ENCODE data around the gene GAGE12J.
"Not testable (repeated sequence)": the region's sequence is repeated elsewhere in the genome, so short reads cannot be mapped to it uniquely, and the experiment has no call there.

The GAGE12J gene, protein sequence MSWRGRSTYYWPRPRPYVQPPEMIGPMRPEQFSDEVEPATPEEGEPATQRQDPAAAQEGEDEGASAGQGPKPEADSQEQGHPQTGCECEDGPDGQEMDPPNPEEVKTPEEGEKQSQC

DNA sequence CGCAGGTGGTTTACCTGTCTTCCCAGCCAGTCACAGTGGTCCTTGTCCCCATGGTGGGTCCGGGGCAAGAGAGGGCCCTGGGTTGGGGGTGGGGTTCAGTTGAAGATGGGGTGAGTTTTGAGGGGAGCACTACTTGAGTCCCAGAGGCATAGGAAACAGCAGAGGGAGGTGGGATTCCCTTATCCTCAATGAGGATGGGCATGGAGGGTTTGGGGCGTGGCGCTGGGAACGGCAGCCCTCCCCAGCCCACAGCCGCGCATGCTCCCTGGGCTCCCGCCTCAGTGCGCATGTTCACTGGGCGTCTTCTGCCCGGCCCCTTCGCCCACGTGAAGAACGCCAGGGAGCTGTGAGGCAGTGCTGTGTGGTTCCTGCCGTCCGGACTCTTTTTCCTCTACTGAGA lies at the start of gene GAGE12J:
Gene GAGE12J, plus strand, starts transcription at position 301 of the 400 bp plus-strand sequence. CDS start 1,157 bp downstream, outside the sequence.
- not testable (repeated sequence) for DNase-seq

DNA sequence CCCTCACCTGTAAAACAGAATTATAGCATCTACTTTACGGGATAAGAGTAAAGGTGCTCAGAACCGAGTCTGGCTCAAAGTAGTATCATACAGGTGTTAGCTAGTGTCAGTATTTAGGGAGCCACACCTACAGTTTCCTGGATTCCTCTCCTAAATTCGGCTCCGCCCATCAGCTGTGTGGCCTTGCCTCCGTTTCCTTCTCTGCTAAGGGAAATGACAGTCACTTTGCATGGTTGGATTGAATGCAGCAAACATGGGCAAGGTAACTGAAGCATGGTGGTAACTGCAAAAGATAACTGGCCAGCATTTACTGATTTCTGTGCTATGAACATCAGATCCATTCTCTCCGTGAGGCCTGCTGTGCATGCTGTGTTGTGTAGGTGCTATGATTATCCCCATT lies 49.4 kb upstream of the GAGE12J start:
- DNase-seq: no peak

DNA sequence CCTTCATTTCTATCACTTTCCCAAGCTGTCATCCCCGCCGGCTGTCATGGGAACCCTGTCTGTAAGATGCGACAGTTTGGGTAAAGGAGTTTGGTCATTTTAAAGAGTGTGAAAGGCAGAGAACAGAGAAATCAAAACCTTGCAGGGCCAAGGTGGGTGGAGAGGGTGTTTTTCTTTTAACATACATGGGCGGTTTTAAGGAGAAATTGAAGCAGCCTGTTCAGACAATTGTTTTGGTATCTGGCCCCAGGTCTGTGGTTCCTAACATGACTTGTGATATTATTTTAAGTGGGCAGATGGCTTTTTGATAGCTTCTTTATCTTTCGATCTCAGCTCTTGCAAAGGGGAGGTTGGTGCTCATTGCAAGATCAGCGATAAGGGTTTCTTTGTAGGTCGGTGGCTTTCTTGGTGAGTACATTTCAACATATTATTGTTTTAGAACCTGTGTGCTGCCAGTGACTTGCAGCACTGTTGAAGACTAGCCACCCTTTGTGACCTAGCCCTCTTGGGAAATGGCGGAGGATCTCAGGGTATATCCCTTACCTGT lies 48.6 kb upstream of the GAGE12J start:
- DNase-seq: no peak

DNA sequence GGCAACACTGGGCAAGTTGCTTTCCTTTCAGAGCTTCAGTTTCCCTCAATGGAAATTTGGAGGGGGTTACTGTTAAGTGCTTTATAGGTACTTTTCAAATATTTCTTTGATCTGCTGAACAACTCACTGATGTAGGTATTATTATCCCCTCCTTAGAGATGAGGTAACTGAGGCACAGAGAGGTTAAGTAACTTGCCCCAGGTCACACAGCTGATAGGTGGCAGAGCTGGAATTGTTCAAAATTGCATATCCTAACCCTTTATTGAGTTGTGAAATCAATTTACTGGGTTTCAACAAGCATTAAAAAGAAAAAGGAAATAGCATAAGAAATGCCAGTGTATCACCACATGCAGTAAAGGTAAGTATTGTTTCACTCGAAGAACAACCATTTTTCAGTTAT lies 45.6 kb upstream of the GAGE12J start:
- no peak for DNase-seq

DNA sequence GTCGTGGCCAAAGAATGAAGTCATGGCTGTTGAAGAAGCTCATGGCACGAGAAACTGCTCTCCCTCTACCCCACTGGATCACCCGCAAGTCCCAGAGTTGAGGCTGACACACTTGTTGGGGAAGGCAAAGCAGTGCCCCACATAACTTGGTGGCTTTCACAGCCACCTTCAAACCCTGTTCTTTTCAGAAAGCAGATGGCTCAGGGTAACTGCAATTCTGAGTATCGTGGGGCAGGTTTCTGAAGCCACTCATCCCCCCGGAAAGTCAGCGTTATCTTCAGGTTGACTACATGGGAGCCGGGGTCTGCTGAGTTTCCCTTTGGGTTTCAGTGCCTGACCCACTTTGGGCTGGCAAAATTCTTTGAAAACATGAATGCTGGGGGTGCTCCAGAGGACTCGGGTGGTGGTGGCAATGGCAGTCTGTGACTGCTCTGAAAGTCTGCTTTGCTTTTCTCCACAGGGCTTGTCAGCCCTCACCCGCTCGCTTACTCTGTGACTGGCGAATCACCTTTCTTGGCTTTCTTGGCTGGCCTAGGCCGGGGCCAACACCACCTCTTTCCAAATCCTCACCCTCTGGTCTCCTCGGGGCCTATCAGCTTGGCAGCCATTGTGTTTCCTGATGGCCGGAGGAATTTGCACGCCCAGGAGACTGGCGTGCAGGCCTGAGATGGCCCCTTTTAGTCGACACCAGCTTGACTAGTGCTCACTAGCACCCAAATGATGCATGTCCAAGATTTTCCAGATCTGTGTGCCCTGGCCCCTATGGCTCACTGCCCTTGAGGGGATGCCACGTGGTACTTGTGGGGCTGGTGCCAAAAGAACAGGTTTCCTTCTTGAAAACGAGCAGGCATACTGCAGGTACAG lies 44.9 kb upstream of the GAGE12J start:
- no peak for DNase-seq

DNA sequence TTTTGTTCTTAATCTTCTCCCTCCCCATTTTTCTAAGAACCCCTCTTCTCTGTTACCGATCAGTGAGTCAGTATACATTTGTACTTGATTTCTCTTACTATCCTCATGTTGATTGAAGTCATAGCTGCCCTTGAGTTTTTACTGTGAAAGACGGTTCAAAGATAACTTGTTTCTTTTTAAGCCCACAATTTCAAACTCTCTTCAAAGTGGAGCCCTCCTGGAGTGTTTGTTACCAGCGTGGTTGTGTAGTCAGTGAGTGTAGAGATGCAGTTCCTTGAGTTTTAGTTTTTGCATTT lies 44.4 kb upstream of the GAGE12J start:
- no peak for DNase-seq

DNA sequence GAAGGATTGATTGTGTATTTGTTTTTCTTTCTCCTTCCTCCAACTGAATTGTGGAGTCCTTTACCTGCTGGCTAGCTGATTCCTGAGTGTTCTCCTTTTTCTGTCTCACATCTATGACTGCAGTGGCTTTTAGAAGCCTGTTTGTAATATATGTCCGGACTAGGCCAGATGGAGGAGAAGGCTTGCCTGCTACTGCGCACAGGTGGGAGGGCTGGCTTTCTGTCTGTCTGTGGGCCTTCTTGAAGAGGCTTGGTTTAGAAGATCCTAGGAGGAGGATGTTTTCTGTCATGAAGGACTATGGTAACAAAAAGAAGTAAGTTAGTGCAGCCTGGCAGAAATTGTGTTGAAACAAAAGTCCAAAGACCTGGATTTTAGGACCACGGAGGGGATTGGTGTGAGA lies 43.8 kb upstream of the GAGE12J start:
- no peak for DNase-seq

DNA sequence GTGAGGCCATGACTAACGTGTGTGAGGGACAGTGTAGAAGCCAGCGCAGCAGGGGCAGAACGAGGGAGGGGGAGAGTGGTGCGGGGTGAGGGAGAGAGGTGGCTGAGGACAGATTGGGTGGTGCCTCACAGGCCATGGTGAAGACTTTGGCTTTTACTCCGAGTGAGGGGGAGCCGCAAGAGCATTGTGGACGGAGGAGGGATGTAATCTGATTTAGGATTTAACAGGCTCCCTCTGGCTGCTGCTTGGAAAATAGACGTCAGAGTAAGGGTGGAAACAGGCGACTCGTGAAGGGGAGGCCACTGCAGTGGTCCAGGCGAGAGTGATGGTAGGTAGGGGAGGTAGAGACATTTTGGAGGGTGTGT lies 39.2 kb upstream of the GAGE12J start:
- DNase-seq: no peak

DNA sequence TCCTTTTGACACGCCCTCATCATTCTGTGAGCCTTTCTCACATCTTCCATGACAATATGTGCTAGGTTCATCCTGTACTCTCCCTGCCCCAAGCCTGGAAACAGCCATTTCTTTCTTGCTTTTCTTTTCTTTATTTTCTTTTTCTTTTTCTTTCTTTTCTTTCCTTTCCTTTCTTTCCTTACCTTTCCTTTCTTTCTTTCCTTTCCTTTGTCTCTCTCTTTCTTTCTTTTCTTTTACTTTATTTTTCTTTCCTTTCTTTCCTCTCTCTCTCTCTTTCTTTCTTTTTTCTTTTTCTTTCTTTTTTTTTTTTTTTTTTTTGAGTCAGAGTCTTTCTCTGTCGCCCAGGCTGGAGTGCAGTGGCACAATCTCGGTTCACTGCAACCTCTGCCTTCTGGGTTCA lies 37.6 kb upstream of the GAGE12J start:
- no peak for DNase-seq

DNA sequence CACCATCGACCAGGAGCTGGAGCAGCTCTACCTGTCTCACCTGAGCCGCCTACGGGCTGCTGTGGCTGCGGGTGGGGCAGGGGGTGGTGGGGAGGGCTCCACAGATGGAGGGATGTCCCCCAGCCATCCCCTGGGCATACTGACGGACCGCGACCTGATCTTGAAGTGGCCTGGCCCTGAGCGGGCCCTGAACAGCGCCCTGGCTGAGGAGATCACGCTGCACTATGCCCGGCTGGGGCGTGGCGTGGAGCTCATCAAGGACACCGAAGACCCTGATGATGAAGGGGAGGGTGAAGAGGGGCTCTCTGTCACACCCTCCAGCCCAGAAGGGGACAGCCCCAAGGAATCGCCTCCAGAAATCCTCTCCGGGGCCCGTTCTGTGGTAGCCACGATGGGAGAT lies 35.7 kb upstream of the GAGE12J start:
- DNase-seq: no peak

DNA sequence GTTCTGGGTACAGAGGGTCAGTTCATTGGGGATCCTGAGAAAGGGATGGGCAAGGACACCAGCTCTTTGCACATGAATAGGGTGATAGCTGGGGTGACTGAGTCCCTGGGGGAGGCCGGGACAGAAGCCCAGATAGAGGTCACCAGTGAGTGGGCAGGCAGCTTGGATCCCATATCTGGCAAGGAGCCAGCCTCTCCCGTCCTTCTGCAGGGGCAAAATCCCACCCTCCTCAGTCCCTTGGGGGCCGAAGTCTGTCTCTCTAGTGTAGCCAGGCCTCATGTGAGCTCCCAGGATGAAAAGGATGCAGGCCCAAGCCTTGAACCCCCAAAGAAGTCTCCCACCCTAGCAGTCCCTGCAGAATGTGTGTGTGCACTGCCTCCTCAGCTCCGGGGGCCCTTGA lies 35.3 kb upstream of the GAGE12J start:
- DNase-seq: no peak

DNA sequence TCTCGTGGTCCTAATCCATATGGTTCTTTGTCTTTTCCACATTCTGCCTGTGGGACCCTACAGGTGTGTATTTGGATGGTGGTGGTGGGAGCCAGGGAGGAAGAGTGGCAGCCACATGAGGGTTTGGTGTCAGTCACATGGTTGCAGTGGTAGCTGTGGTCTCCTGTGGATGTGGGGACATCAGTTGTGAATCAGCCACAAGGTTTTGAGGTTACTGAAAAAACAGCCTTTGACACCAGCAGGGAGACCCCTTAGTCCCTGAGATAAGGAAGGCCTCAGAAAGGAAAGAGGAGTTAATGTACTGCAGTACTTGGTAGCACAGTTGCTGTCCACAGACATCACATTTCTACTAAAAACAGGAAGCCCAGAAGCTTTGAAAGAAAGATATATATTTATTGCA lies 34.2 kb upstream of the GAGE12J start:
- no peak for DNase-seq

DNA sequence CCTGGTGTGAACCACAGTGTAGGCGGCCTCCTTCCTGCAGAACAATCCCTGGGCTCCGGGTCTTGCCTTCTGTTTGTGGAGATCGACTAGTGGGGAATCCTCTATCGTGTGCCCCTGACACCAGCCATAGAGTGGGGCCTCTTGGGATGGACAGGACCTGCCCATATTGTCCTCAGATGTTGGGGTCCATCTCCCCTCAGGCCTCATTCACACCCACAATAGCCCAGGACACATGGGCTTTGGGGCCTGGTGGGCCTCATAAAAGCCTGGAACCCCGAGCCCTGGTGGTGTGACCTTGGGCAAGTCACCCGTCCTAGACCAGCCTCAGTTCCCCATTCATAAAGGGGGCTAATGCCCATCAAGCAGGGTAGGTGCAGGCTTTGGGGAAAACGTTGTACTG lies 31.6 kb upstream of the GAGE12J start:
- no peak for DNase-seq

DNA sequence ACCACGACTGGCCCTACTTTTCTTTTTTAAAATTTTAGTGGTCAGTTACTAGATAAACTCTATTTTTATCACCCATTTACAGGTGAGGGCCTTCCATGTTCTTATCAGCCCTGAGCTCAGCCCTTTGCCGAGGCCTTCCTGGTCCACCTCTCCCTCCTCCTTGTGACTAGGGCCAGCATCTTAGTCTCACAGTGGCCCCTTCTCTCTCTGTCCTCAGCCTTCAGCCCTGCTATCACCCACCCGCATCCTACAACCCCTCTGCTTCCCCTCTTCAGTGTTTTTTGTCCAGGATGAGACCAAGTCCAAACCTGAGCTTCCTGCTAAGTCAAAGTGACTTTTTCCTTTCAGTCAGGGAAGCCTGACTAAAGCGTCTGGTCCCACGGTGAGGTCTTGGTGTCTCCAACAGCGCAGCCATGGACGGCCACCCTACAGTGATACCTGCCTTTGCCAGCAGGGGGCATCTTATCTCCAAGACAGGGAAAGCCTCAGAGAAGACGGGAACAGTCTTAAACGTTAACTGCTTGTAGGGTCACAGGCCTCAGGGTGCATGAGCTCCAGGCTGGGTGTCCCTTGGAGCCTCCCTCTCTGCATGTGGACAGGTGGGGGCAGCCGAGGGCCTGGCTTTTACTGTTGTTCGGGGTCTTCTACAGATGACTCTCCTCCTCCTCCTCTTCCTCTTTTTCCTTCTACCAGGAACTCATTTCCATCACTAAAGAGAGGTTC lies 30.1 kb upstream of the GAGE12J start:
- DNase-seq: peak; percentile 18

DNA sequence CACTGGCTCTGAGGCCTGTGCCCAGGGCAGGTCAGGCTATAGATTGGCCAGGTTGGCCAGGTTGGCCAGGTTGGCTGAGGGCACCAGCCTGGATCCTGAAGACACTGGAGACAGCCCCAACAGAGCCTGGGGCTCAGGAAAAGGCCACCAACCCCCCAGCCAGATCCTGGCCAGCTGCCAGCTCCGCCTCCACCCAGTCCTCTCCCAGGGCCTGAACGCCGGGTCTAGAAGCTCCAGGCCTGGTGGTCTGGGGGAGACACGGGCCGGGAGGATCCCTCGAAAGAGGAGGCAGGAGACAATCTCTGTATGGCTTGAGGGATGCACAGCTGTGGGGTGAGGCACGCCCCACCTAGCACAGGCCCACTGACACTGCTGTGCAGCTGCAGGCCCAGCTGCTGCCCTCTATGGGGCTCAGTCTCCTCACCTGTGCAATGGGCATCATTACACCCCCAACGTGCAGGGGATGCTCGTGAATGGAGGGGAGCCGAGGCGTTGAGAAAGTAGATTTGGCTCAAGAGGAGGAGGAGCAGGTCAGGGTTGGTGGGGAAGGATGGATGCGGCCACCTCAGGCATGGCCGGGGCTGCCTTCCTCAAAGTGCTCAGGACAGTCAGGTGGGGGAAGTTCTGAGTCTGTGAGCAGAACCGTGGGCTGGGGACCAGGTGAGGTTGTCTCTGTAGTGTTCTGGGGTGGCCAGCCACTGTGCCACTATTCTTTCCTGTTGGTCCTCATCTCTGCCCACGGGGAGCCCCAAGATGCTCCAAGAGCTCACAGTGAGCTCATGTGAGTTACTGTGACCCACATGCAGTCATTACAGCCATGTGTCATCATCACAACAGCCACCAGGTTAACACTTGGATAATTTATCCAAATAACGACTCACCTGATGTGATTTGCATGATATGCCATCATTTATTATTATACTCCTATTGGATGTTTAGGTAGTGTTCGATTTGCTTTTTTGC lies 29.2 kb upstream of the GAGE12J start:
- no peak for DNase-seq

DNA sequence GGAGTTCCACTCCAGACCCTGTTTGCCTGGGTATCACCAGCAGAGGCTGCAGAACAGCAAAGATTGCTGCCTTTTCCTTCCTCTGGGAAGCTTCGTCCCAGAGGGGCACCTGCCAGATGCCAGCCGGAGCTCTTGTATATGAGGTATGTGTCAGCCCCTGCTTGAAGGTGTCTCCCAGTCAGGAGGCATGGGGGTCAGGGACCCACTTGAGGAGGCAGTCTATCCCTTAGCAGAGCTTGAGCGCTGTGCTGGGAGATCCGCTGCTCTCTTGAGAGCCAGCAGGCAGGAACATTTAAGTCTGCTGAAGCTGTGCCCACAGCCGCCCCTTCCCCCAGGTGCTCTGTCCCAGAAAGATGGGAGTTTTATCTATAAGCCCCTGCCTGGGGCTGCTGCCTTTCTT lies 22.5 kb upstream of the GAGE12J start:
- DNase-seq: not testable (repeated sequence)

DNA sequence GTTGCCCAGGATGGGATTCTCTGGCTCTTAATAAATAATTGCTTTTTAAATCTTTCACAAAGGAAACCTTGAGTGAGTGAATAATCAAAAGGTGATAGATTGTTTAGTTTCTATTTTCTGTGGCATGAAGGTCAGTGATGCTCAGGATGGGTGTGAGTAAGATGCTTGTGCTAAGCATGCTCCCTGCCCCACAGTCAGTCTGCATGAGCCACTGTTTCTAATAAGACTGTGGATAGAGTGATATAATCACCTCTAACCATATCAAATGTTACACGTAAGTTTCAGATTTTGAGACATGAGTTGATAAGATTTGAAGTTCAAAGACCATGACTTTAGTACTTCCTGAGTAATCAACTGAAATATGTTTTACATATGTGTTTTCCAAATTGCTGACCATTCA lies 21.1 kb upstream of the GAGE12J start:
- no peak for DNase-seq

DNA sequence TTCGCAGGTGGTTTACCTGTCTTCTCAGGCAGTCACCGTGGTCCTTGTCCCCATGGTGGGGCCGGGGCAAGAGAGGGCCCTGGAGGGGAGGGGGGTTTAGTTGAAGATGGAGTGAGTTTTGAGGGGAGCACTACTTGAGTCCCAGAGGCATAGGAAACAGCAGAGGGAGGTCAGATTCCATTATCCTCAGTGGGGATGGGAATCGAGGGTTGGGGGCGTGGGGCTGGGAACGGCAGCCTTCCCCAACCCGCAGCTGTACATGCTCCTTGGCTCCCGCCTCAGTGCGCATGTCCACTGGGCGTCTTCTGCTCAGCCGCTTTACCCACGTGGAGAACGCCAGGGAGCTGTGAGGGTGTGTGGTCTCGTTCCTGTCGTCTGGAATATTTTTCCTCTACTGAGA lies 18.5 kb upstream of the GAGE12J start, which contains the start of gene GAGE10:
Gene GAGE10, plus strand, starts transcription at position 301 of the 400 bp plus-strand sequence. CDS start 1,214 bp downstream, outside the sequence.
- DNase-seq: no peak

DNA sequence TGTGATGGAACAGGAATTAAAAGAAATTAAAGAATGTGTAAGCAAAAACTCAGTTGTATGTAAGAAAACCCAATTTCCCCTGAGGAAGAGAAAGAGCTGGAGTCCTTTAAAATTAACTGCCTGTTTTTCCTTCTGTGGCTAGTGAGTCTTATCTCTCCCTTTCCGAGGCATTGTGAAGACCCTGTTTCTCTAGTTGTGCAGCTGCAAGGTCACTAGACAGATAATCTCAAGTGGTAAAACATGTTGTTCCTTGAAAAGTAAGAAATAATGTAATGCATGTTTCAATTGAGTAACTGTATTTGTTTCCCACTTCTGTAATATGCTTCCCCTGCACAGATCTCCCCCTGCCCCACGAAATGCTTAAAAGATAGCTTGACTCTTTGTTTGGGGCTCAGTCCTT lies 14.1 kb upstream of the GAGE12J start:
- DNase-seq: not testable (repeated sequence)

DNA sequence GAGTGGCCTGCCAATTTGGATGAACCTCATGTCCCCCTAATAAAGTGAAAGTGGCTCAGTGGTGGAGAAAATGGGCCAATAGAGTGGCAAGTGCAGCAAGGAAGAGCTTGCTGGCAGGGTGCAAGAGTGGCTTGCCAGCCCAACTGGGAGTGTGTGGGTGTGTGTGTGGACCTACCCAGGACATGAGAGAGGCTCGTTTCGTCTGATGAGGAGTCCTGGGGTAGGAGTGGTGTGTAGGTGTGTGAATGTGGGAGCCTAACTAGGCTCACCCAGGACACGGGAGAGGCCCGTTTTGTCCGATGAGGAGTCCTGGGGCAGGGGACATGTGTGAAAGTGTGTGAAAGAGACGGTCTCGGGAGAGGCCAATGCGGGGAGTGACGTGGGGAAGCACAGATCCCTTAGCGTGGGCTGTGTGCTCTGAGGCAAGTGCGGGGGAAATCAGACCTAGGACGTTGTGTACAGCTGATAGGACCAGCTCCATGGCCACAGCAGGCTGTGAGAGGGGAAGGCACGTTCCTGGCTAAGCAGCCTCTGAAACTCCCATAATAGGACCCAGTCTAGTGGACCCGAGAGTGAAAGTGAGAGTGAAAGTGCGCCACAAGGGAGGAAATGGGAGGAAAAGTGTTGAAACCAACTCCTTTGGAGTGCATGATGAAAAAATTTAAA lies 13.1 kb upstream of the GAGE12J start:
- no peak for DNase-seq

DNA sequence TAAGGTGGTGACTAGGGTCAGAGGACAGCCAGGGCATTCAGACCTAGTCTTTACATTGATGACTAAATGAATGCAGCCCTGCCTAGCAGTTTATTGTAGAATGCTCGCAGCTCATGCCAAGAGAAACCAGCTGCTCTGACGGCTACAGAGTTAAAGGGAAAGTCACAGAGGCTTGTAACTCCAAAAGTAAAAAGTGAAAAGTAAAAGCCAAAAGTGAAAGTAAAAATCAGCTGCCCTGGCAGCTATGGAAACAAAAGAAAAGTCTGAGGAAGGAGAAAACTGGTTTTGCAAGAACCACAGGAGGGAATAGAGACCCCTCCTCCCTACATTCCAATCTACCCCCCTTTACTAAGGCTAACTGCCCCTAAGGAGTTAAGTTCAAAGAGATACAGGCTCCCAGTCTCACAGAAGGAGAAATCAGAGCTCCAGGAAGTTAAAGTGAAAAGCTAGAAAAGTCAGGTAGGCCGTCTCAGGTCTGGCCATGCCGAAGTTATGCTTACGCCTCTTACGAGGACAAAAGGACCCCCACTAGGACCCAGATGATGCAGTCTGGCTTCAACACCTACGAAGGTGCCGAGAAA lies 12.3 kb upstream of the GAGE12J start:
- DNase-seq: no peak

DNA sequence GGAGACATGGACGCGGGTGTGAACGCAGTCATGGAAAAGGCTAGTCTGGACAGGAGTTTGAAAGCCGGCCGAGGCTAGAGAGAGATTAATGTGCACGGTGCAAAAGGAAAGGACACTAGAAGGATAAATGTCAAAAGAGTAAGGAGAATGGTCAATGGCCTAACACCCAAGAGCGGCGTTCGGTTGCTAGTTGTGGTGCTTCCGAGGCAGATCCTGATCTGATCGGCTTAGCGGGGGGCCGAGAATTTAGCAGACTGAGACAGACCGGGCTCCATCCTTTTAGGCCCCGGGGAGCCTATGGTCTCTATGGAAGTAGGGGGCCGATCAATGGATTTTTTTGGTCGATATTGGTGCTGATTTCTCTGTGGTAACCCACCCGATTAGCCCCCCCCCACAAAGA lies 11.5 kb upstream of the GAGE12J start:
- DNase-seq: no peak
